Liver (tissue), 9 donors: ENCODE data around the gene EXOC3L2. TPM values are rescaled to one million over a fixed set of nuclear protein-coding genes. Genes with fewer than 3 reads are reported as not detected.

Experiments used
- DNase-seq: peaks from one replicate; pipeline ENCODE4 v3.0.0-alpha.2; 2017; ENCODE audit warnings: low spot score
- H3K27ac ChIP-seq, 2 donors: one replicate each; pipeline ENCODE4 v1.7.0; 2013; ENCODE audit warnings: inconsistent platforms in 2 of 2, low read length in 2 of 2, control low read depth in 1 of 2, low read depth in 1 of 2, mild to moderate bottlenecking in 1 of 2
- H3K27me3 ChIP-seq, 4 donors: one replicate each; pipeline versions ENCODE4 v1.6.1 to v1.7.0; 2013; ENCODE audit warnings: low read length in 3 of 4, inconsistent platforms in 1 of 4, mild to moderate bottlenecking in 1 of 4, moderate library complexity in 1 of 4; ENCODE audit not compliant: control insufficient read depth in 4 of 4, insufficient read depth in 4 of 4
- H3K36me3 ChIP-seq, 4 donors: one replicate each; pipeline versions ENCODE4 v1.6.1 to v1.7.0; 2013; ENCODE audit warnings: low read length in 3 of 4, mild to moderate bottlenecking in 3 of 4, low read depth in 1 of 4, moderate library complexity in 1 of 4; ENCODE audit not compliant: control insufficient read depth in 4 of 4, insufficient read depth in 3 of 4
- H3K4me1 ChIP-seq, 4 donors: one replicate each; pipeline versions ENCODE4 v1.6.1 to v1.7.0; 2013; ENCODE audit warnings: low read length in 3 of 4, mild to moderate bottlenecking in 3 of 4, moderate library complexity in 1 of 4; ENCODE audit not compliant: control insufficient read depth in 4 of 4, insufficient read depth in 4 of 4
- H3K4me3 ChIP-seq, 3 donors: one replicate each; pipeline versions ENCODE4 v1.6.1 to v1.7.0; 2013; ENCODE audit warnings: low read length in 3 of 3, control low read depth in 1 of 3, low read depth in 1 of 3, mild to moderate bottlenecking in 1 of 3
- H3K9ac ChIP-seq, 2 donors: one replicate each; pipeline ENCODE4 v1.7.0; 2013; ENCODE audit warnings: low read length in 2 of 2, mild to moderate bottlenecking in 2 of 2, moderate library complexity in 2 of 2, control low read depth in 1 of 2, low read depth in 1 of 2
- H3K9me3 ChIP-seq, 4 donors: one replicate each; pipeline versions ENCODE4 v1.6.1 to v1.7.0; 2013; ENCODE audit warnings: low read length in 3 of 4; ENCODE audit not compliant: control insufficient read depth in 4 of 4
- ATF3 ChIP-seq: IDR thresholded peaks from 2 replicates; pipeline ENCODE4 v1.6.1; 2016; ENCODE audit warnings: antibody characterized with exemption
- CTCF ChIP-seq: fragments of 150-350 bp; IDR thresholded peaks from 2 replicates; pipeline ENCODE4 v1.5.1; 2017; ENCODE audit warnings: improper control_type of control experiment, low read depth, low read length; ENCODE audit not compliant: missing input control
- EGR1 ChIP-seq, 2 donors: IDR thresholded peaks; 2 replicates each; pipeline ENCODE4 v1.6.1; 2016 to 2018; ENCODE audit warnings: antibody characterized with exemption in 2 of 2, low read depth in 2 of 2
- FOXA1 ChIP-seq: IDR thresholded peaks from 2 replicates; pipeline ENCODE4 v1.6.1; 2016; ENCODE audit warnings: antibody characterized with exemption
- FOXA2 ChIP-seq: IDR thresholded peaks from 2 replicates; pipeline ENCODE4 v1.6.1; 2016; ENCODE audit warnings: antibody characterized with exemption
- HNF4A ChIP-seq, 2 donors: conservative IDR thresholded peaks; 2 replicates each; pipeline ENCODE4 v1.6.1; 2016; ENCODE audit warnings: antibody characterized with exemption in 2 of 2, mild to moderate bottlenecking in 2 of 2
- HNF4G ChIP-seq: IDR thresholded peaks from 2 replicates; pipeline ENCODE4 v1.6.1; 2016; ENCODE audit warnings: antibody characterized with exemption
- JUND ChIP-seq, 2 donors: IDR thresholded peaks; 2 replicates each; pipeline ENCODE4 v1.6.1; 2016; ENCODE audit warnings: antibody characterized with exemption in 2 of 2
- MAX ChIP-seq: IDR thresholded peaks from 2 replicates; pipeline ENCODE4 v1.6.1; 2016; ENCODE audit warnings: antibody characterized with exemption
- NR2F2 ChIP-seq: IDR thresholded peaks from 2 replicates; pipeline ENCODE4 v1.6.1; 2016; ENCODE audit warnings: antibody characterized with exemption
- REST ChIP-seq: IDR thresholded peaks from 2 replicates; pipeline ENCODE4 v1.6.1; 2016; ENCODE audit warnings: antibody characterized with exemption, mild to moderate bottlenecking
- RXRA ChIP-seq, 2 donors: IDR thresholded peaks; 2 replicates each; pipeline ENCODE4 v1.6.1; 2017 to 2018; ENCODE audit warnings: antibody characterized with exemption in 2 of 2, mild to moderate bottlenecking in 1 of 2
- SP1 ChIP-seq: IDR thresholded peaks from 2 replicates; pipeline ENCODE4 v1.6.1; 2018; ENCODE audit warnings: antibody characterized with exemption, mild to moderate bottlenecking
- TAF1 ChIP-seq: conservative IDR thresholded peaks from 2 replicates; pipeline ENCODE4 v1.6.1; 2016; ENCODE audit warnings: antibody characterized with exemption, mild to moderate bottlenecking
- YY1 ChIP-seq: IDR thresholded peaks from 2 replicates; pipeline ENCODE4 v1.6.1; 2016; ENCODE audit warnings: antibody characterized with exemption, mild to moderate bottlenecking
- ZBTB33 ChIP-seq: IDR thresholded peaks from 2 replicates; pipeline ENCODE4 v1.6.1; 2016; ENCODE audit warnings: antibody characterized with exemption
- WGBS: extraction: QIAGEN DNeasy Blood & Tissue Kit; methylation state at CpG from one replicate; pipeline ENCODE4 v1.1.7; 2013; 5-methylcytosine and 5-hydroxymethylcytosine counted together
- polyA plus RNA-seq, 2 donors: library from polyadenylated mRNA; stranded (reverse) in 1 of 2; unstranded in 1 of 2; fragments of 200-250 nt in 1 of 2; fragments of >200 nt in 1 of 2; fragmentation: Nextera tagmentation in 1 of 2; extraction: Ambion mirVana in 1 of 2; gene quantifications; one replicate each; pipeline versions ENCODE4 v1.2.1 to v1.2.3, GENCODE V29; 2013 to 2015
- total RNA-seq, 2 donors: library from RNA; depleted of rRNA; stranded (reverse); fragments of >200 nt; gene quantifications; one replicate each; pipeline ENCODE4 v1.2.3, GENCODE V29; 2014
- donor health status: healthy.
- donor health status: healthy.
- donor health status: healthy.
- donor health status: healthy.
- donor health status: healthy.

Gene EXOC3L2
- total and polyA plus RNA-seq, 4 donors: 1.3 to 7.3 (median 4.1) TPM

- no peaks in the 10 kb centered on the region for H3K9me3 ChIP-seq
- peaks cover 8 to 34% (median 23%) of the 10 kb centered on the region in 4 donors for H3K4me1 ChIP-seq
- H3K36me3 ChIP-seq: peaks cover 0 to 1% (median 0%) of the 10 kb centered on the region in 4 donors
- no peak for DNase-seq
- no peaks in the 10 kb centered on the region for H3K27me3 ChIP-seq
- peak overlapping the region in 2 of 3 donors; percentile 74 to 78 for H3K4me3 ChIP-seq
- no peak for TF ChIP-seq SP1
- TF ChIP-seq TAF1: no peak
- TF ChIP-seq ZBTB33: no peak
- TF ChIP-seq MAX: no peak
- TF ChIP-seq REST: no peak
- H3K27ac ChIP-seq: peak overlapping the region; percentile 78 to 96
- 58% methylated on average over 9 of the region's 9 CpGs for WGBS
- no peak overlapping the region for H3K9ac ChIP-seq
These were observed 65.3 kb downstream of the EXOC3L2 start for GRCh38 chr19:45179892-45180370.

GRCh38 chr19:45179072-45179891 is 65.9 kb downstream of the EXOC3L2 start:
- WGBS: 2% methylated on average over 97 of the region's 97 CpGs
- Histone ChIP-seq H3K9me3 (no peaks in the 10 kb centered on the region), H3K9ac (peak overlapping the region; percentile 46 to 73), H3K4me3 (peak overlapping the region; percentile 74 to 98 (median 78)), H3K27ac (peak overlapping the region; percentile 78 to 96), H3K4me1 (peaks cover 8 to 34% (median 23%) of the 10 kb centered on the region in 4 donors), H3K36me3 (peaks cover 0 to 1% (median 0%) of the 10 kb centered on the region in 4 donors), H3K27me3 (no peaks in the 10 kb centered on the region)
- no peak for DNase-seq
- TF ChIP-seq NR2F2 (no peak), FOXA2 (no peak), REST (no peak), ATF3 (no peak), HNF4A (conservative IDR thresholded peaks at IDR 0.05) (no peak), YY1 (no peak), TAF1 (no peak), RXRA (IDR thresholded peaks at IDR 0.05) (no peak), MAX (no peak), ZBTB33 (no peak), HNF4G (no peak), FOXA1 (no peak), JUND (IDR thresholded peaks at IDR 0.05) (no peak), EGR1 (IDR thresholded peaks at IDR 0.05; ENCODE audit: low read depth in 2 of 2) (no peak), CTCF (no peak)
